NCI-H1417 (cell line): Measurements from ENCODE around the gene IGF2BP3.

Experiments
- DNase-seq, 3 experiments: peaks; one replicate each; lab custom pipeline; 2025; lab: John Stamatoyannopoulos, UW

IGF2BP3 gene

DNA sequence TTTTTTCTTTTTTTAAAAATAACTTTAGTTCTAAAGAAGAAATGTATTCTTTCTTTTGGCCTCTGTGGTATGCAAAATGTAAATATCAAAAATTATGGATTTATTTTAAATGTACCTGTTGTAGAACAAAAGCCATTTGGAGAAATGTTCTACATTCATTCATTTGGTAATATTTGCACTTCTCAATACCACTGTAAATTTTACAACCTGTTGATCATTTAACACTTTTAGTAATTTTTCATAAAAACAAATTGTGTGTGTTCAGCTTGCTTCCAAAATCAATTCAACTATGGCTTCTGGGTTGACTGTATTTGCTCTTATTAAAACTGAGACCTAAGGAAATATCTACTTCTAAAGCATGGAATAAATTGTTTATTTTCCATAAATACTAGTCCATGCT lies 2.3 kb upstream of the IGF2BP3 start:
- no peak for DNase-seq

DNA sequence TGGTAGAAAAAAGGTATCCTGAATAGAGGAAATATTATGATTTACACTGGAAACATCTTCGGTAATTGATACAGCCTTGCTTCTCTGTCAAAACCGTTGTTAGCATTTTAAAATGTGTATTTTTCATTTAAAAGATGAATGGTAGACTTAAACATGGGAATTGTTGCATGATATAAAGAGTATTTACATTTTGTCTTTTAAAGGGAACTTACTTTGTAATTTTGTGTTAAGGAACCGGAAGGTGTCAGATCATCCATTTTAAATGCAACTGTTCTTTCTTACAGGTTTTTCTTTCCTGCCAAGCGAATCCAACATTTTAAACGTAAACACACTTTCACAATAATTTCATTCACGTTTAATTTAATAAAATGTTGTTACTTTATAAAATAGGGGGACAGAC lies 1.8 kb upstream of the IGF2BP3 start:
- peak in 2 of 3 experiments; percentile 42 to 80 for DNase-seq

DNA sequence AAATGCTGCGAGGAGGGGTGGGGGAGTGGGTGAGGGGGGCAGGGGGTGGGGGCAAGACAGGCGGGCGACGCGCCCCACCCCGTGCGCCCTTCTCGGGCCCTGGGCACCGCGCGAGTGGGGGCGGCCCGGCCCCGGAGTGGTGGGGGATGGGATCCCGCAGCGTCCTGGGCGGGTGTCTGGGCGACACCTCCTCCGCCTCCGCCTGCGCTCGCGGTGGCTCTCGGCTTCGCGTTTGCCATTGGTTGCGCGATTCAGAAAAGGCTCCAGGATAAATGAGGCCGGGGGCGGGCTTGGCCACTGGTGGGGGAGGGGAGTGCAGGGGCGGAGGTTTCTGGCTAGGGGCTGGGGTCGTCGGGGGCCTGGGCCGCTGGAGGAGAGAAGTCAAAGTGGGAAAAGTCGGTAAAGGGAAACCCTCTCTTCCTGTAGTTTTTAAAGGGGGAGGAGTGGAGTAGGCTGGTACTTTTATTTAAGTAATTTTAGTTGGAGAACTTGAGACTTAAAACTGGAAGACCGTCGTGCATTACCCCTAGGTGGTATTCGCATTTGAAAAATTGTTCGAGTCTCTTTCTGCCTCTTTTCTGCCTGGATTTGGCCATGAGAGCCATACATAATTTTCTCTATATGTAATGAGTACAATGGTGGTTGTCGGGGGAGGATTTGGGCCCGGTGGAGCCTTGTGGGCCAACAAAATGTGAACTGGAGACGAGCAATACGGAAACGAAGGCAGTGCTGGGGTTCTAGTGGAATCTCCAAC lies 992 bp upstream of the IGF2BP3 start:
- peak; percentile 89 to 97 (median 95) for DNase-seq

- peak in 2 of 3 experiments; percentile 12 to 85 for DNase-seq
These were observed 385 bp downstream of the IGF2BP3 start for GRCh38 chr7:23469961-23470250.

- peak; percentile 30 to 85 (median 76) for DNase-seq
These were observed 936 bp downstream of the IGF2BP3 start for GRCh38 chr7:23469150-23469960.

DNA sequence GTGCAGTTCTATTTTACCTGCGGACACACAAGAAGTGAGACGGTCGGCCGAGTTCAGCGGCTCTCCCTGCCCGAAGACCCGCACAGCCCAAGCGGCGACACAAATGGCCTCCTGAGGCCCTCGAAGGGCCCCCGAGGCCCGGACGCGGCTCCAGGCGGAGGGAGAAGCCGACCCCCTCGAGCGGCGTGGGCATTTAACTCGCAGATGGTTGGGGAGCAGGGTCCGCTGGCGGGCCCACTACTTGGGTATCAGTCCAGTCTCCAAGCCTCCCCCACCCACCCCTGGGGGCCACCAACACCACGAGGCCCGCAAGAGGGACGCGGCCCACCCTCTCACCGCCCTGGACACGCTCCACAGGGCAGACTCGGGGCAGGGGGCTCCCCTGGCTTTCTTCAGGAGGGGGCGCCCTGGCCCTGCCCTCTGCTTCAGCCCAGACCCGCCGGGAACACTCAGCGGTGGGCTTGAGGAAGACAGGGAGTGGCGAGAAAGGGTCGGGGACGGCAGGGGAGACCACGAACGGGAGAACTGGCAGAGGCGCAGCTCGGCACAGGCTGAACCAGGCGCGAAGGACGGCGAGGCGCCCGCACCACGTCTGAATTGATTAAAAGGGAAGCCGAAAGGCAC lies 1.7 kb downstream of the IGF2BP3 start:
- DNase-seq = peak in 2 of 3 experiments; percentile 69 to 72

DNA sequence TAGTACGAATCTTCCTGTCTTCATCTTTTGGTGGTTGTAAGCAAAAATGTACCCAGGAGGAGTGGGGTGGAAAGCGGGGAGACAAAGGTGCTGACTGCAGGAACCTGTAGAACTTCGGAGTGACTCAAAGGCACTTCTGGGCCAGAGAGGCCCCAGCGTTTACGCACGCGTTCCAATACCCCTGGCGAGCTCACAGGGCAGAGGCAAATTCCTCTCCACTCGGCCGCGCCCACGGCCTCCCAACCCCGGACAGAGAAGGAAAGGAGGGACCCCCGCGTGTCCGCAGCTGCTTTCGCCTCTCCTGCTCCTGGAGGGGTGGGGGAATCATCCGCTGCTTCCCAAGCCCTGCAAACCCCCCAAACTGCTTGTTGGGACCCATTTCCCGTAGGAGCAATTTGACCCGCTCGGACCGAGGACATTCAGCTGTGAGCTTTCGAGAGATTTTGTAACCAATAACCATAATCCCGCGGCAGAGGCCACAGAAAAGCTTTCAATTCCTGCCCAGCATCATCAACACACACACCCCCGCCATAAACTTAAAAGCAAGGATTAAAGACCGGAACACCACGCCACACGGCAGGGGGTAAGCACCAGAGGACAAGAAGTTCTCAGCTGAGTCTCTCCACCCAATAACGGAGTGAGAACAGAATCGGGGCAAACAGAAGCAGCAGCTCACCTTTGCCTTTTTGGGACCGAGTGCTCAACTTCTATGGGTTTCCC lies 2.3 kb downstream of the IGF2BP3 start:
- peak; percentile 47 to 78 (median 70) for DNase-seq

DNA sequence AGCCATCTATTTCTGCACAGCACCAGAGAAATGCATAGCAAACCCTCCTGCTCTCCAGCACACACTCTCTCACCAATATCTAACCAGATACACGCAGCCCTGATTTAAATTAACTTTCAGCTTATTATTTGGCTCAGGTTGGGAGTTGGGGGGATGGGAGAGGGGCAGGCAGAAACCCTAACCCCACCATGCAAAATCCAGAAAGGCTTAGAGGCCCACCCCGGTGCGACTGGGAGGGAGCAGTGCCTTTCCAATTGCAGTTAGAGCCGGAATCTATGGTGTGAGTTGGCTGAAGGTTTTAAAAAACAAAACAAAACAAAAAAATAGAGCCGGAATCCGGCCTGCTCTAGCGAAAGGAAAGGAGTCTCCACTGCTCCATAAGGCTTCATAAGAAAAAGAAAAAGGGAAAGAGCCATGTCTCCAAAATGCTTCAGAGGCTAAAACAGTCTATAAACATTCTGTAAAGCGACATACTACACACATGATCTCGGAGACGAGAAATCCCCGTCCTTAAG lies 2.9 kb downstream of the IGF2BP3 start:
- DNase-seq = peak in 2 of 3 experiments; percentile 30 to 63

- DNase-seq = peak in 1 of 3 experiments; percentile 29
These were observed 7.4 kb downstream of the IGF2BP3 start for GRCh38 chr7:23462846-23463245.

- no peak for DNase-seq
These were observed 12.2 kb downstream of the IGF2BP3 start for GRCh38 chr7:23458044-23458443.

GRCh38 chr7:23456093-23456492 lies 14.2 kb downstream of the IGF2BP3 start:
- no peak for DNase-seq

GRCh38 chr7:23454881-23455526 lies 15.3 kb downstream of the IGF2BP3 start:
- DNase-seq = no peak

DNA sequence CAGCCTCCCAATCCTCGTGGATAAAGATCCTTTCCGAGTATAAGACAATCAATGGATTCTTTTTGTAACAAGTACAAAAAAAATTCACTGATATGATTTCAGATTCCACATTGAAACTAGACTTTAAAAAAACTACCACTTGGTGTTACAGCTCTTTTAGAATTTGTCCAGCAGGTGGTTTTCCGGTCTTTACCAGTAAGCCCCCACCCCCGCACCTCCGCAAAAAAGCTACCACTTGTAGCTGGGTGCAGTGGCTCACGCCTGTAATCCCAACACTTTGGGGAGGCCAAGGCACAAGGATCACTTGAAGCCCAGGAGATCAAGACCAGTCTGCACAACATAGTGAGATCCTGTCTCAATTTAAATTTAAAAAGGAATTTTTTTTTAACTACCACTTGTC lies 19.8 kb downstream of the IGF2BP3 start:
- no peak for DNase-seq

DNA sequence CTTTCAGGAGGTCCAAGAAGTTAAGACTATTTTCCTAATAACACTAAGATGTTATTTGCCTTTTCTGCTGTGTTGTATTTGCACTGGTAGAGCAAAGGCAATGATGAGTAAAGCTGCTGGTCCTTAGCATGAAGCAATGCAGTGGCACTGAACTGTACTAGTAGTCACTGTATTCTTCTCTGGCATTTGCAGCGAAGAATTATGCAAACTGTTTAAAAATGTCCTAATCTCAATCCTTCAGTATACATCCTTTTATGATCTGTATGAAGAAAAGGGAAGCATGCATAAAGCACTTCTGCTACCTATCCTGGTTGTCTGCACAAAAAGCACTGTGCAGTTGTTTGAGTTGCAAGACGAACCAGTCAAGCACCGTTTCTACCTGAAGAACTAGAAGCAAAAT lies 20.4 kb downstream of the IGF2BP3 start:
- DNase-seq = no peak

- no peak for DNase-seq
These were observed 25.0 kb downstream of the IGF2BP3 start for GRCh38 chr7:23445326-23445725.

GRCh38 chr7:23443974-23444373 lies 26.3 kb downstream of the IGF2BP3 start:
- DNase-seq = no peak

- DNase-seq = no peak
These were observed 32.1 kb downstream of the IGF2BP3 start for GRCh38 chr7:23438171-23438570.

DNA sequence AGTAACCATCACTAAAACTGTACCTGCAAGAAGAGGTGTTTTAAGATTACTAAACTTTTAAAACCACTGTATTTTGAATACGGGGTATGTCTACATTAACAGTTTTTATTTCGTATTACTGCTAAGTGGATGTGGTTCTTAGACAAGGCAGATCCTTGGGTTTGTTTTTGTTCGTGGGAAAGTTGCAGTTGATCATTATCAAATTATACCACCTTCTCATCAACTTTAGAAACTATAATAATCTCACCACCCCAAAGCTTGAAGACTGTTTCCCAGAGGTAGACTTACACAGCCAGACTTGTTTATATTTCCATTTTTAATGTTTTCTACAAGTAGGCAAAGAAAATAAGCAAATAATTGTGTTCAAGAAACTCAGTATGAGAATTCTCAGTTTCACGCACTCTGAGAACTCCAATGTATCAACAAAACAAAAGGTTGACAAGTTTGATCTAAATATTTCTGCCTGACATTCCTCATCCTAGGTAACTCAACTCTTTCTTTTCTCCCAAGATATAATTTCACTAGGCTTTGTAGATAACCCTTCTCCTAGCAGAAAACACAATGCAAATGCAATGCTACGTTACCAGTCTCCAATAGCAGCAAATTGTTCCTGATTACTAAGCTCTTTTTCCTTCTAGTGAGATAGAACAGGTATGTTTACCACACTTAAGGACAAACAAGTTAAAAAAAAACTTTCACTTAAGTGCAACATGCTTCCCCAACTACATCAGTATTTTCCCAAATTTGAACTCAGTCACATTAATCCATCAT lies 36.0 kb downstream of the IGF2BP3 start:
- DNase-seq = no peak

GRCh38 chr7:23431702-23432199 lies 38.5 kb downstream of the IGF2BP3 start:
- no peak for DNase-seq

DNA sequence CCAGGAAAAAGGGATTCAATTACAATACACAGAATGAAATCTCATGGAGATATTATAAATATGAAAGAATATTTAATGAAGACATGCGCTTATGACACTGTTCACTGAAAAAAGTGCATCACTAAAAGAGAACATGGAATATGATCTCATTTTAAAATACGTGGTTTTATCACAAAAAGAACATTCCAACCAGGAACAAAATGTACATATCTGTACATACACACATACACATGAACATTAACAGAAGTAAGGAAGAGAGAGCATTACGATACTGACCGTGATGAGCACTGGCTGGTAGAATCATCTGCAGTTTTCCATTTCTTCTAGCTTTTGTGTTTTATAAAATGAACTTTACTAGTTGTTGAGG lies 39.4 kb downstream of the IGF2BP3 start:
- no peak for DNase-seq

GRCh38 chr7:23426876-23427275 lies 43.4 kb downstream of the IGF2BP3 start:
- DNase-seq = no peak
